G401.6 (cell line): ENCODE results near the gene PPP6R3.
"Not testable (repeated sequence)": the region's sequence is repeated elsewhere in the genome, so short reads cannot be mapped to it uniquely, and the experiment has no call there.

Experiments
- FAIRE-seq: peaks from 2 replicates; lab custom pipeline; 2012; peaks lifted over from hg19 to GRCh38; lab: Jason Lieb, UNC

PPP6R3 gene

DNA sequence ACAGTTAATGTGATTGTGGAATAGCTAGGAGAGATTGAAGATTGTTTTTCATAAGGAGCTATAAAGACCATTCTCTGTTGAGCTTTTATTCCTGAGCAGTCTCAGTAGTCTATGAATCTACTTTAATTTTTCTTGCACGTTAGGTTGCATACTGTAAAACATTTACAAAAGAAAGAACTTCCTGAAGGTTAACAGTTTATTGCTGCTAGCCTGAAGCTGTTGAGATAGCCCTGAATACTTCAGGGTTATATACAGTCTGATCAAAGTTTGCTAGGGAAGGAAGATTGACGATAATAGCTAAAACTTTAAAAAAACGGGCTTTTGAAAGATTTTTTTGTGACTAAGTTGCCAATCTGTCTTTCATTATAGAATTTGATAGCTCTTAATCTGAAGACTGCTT lies 64.8 kb downstream of the PPP6R3 start:
- FAIRE-seq: no peak

DNA sequence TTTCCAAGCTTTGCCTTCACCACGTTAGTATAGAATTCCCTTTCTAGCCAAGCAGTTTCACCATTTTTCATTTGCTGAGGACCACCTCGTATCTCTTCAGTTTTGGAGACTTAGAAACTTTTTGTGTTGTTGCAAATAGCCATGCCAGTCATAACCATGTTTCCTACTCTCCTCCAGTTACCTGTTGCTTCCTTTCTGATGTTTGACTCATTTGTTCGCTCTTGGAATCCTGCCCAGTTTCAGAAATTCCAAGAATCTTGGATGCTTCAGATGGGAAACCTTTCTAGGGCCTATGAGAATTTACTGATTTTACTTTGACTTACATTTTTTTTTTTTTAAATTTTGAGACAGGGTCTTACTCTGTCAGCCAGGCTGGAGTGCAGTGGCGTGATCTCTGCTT lies 65.4 kb downstream of the PPP6R3 start:
- no peak for FAIRE-seq

DNA sequence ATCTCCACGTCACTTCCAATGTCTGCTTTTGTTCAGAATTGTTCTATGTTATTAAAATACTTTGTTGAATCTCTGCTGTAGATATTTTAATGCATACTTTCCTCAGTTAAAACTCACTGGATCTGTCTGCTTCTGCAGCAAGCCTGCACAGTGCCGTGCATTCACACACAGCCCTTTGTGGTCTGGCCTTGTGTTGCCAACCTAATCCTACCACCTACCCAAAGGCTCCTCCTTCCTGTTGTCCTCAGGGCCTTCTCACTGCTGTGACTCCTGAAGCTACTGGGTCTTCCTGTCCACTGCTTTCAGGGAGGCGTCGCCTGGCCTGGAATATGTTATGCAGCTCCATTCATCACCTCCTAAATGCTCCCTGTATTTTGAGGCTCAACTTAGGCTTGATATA lies 67.0 kb downstream of the PPP6R3 start:
- FAIRE-seq: no peak

DNA sequence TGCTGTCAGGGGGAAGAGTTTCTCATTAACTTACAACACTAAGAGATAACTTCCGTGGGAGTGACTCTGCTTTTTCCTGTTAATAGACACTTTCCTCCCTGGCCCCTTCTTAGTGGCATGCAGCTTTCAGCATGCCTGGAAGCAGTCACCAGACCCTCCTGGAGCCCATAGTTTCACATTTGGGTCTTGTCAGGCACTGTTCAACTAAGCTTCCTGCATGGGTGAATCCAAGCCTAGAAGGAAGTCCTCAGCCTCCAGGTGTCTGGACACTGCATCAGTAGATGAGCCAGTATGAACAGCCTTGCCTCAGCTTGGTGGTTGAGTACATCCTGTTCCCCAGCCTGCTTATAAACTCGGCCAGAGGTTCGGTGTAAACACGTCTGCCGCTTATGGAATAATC lies 68.1 kb downstream of the PPP6R3 start:
- no peak for FAIRE-seq

DNA sequence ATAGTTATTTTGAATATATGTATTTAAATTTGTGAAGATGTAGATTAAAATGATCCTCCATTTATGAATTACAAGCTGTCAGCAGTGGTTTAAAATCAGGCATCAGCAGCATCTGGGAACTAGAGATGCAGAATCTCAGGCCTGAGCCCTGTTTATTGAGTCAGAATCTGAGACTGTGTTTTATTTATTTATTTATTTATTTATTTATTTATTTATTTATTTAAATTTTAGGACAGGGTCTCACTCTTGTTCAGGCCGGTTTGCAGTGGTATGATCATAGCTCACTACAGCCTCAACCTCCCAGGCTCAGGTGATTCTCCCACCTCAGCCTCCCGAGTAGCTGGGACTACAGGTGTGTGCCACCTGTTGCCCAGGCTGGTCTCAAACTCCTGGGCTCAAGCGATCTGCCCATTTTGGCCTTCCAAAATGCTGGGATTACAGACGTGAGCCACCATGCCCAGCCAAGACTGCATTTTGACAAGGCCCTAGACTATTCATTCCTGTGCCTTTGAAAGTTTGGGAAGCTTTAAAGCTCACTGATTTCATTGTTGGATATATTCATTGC lies 70.7 kb downstream of the PPP6R3 start:
- no peak for FAIRE-seq

DNA sequence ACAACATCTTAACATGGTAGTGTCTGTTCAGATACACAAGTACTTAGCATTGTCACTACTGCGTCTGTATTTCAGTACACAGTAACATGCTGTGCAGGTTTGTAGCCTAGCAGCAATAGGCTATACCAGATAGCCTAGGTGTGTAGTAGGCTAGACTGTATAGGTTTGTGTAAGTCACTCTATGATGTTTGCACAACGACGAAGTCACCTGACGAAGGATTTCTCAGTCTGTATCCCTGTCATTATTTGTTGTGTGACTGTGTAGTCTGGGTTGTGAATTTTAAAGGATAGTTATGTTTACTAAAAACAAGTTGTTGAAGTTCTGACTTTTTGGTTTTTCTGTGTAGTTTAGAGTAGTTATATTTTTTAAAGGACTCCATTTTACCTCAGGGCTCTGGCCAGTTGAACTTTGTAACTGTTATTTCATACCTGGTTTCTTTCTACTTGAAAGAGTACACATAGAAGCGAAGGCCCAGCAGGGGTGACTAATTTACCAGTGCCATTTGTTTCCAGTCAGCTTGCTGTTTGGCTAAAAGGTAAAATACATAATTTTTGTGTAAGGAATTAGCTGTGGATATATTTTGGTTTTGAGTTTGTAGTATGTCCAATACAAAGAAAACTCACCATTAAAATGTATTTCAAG lies 72.3 kb downstream of the PPP6R3 start:
- no peak for FAIRE-seq

DNA sequence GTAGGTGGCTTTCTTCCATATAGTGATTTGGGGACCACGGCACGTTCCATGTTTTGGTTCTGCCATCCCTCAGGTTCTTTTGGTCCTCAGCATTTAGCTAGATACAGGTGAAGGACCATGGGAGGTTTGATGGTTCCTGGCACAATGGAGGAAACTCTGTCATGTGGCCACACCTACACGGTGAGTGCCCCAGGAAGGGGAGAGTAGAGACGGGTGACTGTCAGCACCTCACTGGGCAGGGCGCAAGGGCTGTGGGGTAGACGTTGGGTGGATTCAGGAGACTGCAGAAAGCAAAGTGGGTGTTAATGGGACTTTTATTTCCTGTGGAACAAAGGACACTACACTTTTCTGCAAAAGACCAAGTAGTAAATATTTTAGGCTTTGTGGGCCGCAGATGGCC lies 73.4 kb downstream of the PPP6R3 start:
- FAIRE-seq: no peak

DNA sequence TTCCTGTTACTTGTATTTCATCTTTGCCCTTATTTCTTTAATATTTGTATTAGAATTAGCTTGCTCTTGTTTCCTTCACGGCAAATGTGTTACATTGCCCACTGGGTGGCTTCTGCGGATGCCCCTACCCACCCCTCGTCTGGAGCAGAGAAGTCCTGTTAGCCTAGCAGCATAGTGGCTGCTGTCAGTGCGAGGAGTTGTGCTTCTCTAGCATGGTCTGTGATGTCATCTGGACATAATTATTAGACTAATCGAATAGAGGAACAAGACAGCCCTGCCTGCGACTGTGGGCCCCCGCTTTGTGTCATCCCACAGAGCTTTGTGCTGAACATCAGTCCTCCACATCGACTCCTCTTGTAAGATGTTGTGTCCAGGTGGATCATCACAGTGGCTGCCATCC lies 74.5 kb downstream of the PPP6R3 start:
- no peak for FAIRE-seq

DNA sequence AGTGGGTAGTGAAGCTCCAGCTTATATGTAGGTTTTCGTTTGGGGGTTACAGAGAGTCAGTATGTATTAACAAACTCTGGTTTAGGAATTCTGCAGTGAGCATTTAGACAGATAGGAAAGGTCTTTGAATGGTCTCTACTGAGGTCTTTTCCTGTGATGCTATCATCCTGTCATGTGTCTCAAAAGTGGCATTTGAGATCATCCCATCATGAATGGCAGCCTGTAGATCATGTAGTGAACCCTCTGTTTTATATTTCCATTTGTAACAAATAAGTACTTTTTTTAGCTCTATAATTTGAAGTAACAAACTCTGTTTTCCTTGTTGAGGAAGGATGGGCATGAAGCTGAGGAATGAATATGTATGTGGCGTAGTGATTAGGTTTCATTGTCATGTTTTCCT lies 76.2 kb downstream of the PPP6R3 start:
- no peak for FAIRE-seq

DNA sequence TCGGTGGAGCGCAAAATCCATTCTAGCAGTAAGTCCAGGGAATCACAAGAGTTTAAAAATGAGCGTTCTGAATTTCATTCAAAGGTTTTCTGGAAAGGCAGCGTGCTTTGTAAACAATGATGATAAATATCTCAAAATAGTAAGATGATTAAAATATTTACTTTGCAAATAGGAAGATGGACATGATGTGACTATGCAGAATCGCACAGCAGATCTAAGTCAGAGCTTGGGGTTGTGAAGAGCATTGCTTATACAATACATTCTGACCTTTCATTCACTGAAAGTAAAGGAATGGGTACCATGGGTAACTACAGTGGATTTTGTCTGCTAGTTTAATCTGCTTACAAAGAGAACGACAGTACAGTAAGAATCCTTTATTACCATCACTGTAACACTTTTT lies 77.5 kb downstream of the PPP6R3 start:
- no peak for FAIRE-seq

DNA sequence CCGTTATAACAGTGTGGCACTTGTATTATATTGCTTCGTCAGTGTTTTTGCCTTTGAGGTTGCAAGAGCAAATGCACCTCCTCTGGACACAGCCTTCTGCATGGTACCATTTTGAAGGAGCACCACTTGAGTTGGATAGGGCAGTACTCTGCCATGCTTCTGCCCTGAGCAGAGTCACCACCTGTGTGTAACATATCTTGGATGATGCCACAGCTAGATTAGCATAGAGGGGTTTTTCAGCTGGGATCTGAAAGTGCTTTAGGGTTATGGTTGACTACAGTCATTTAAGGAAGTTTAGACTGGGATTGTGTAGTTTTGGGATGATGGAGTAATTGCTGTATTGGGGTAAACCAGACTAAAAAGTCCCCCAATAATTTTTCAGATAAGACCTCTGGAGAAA lies 78.8 kb downstream of the PPP6R3 start:
- no peak for FAIRE-seq

DNA sequence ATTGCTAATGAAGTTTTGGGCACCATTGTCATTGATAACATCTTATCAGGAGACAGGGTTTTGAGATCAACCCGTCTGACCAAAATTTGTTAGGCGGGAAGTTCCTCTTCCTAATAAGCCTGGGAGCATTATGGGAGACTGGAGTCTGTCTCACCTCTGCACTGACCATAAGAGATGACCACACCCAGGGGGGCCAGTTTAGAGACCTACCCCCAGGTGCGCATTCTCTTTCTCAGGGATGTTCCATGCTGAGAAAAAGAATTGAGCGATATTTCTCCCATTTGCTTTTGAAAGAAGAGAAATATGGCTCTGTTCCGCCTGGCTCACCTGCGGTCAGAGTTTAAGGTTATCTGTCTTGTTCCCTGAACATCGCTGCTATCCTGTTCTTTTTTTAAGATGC lies 80.0 kb downstream of the PPP6R3 start:
- not testable (repeated sequence) for FAIRE-seq

DNA sequence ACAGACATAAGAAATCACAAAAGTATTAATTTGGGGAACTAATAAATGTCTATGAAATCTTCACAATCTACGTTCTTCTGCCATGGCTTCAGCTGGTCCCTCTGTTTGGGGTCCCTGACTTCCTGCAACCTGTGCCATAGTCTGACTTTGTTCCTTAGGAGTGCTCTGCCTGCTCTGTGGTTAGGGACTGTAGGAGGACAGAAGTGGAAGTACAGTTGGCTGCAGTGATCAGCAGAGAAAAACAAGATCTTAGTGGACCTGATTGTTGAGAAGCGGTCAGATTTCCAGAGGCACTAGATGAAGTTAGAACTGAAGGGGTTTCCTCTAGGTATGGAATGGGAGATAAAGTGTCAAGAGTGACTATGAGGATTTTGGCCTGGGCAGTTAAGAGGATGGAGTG lies 80.6 kb downstream of the PPP6R3 start:
- FAIRE-seq: no peak

DNA sequence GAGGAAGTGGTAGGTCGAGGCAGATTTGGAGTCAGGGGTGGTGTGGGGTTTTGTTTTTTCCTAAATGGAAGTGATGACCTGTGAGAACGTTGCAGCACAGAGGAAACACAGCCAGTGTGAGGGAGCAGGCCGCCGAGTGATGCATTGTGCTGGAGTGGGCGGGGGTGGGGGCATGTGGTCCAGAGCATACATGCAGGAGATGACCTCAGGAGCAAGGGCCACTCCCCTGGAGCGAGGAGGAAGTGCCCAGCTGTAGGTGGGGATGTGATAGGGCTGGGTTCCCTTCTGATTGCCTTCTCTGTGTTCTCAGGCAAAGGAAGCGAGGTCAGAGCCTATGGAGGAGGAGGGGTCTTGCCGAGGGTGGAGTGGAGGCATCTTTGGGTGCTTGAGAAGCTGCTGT lies 81.4 kb downstream of the PPP6R3 start:
- no peak for FAIRE-seq

DNA sequence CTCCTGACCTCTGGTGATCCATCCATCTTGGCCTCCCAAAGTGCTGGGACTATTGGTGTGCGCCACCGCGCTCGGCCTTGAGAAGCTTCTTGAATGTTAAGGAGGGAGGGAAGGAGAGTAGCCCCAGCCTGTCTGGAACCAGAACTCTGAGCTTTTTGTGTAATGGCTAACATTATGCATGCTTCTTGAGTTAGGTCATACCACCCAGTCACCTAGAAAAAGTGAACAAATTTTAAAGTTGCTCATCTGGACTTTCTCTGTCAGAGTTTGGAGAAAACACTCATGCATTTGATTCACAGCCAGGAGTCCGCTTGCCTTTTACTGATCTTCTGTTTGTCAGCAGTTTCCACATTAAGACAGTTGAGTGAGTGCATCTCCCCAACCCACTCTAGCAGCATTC lies 82.1 kb downstream of the PPP6R3 start:
- FAIRE-seq: no peak

DNA sequence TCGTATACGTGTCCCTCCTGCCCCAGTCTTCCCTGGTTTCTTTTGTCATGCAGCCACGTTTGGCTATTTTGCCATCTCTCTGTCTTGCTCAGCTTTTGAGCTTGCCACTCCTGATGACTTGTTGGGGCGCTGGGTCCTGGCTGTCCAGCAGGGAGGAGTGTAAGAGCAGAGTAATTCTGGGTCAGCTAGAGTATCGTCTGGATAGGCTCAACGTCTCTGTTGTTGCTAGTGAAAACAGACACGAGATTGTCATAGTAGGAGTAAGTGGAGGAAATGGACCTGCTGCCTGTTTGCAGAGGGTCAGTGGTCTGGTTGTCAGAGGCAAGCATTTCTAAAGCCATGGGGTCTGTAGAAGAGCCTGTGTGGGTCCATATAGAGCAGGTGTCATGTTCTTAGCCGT lies 83.0 kb downstream of the PPP6R3 start:
- FAIRE-seq: no peak

DNA sequence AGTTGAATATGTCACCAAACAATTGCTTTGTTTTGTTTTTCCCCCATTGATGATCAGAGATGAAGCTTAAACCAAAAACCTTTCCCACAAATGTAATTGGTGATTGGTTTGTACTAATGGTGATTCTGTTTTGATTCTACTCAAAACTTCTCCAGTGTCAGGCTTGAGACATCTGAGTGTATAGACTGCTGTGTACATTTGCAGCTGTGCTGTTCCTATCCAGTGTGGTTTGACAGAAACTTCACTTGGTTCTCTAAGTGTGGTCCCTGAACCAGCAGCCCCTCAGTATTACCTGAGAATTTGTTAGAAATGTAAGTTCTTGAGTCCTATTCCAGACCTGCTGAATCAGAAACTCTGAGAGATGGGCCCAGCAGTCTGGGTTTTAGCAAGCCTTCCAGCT lies 84.8 kb downstream of the PPP6R3 start:
- no peak for FAIRE-seq

DNA sequence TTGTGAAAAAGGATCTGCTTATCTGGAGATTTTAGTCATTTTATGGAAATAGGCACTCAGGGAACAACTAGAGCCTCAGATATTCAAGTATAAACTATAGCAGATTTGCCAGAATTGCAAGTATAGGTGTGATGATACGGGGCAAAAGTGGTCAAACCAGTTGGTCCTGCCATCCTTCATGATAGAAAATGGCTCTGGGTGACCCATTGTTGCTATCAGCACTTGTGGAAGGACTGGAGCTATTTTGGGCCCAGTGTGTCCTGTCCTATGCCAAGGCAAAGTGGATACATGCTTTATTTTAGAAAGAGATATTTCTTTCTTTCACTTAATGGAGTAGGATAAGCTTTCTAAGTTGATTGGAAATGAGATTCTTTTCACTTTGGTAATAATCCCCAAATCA lies 85.2 kb downstream of the PPP6R3 start:
- FAIRE-seq: no peak

DNA sequence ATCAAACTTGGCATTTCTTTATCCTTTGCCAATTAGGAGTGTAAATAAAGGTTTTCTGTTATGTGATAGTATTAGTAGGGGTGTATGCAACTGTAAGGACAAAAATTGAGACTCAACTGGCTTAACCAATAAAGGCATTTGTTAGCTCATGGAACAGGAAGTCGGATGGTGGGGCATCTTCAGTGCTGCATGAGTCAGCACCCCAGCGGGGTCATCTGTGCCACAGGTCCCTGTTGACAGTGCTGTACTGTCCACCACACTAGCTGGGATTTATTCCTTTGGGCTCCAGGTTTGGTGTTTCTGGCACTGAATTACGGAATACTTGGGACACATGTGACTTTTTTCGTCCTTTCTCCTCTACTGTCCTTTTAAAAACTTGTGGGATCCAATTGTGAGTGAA lies 86.0 kb downstream of the PPP6R3 start:
- FAIRE-seq: no peak

DNA sequence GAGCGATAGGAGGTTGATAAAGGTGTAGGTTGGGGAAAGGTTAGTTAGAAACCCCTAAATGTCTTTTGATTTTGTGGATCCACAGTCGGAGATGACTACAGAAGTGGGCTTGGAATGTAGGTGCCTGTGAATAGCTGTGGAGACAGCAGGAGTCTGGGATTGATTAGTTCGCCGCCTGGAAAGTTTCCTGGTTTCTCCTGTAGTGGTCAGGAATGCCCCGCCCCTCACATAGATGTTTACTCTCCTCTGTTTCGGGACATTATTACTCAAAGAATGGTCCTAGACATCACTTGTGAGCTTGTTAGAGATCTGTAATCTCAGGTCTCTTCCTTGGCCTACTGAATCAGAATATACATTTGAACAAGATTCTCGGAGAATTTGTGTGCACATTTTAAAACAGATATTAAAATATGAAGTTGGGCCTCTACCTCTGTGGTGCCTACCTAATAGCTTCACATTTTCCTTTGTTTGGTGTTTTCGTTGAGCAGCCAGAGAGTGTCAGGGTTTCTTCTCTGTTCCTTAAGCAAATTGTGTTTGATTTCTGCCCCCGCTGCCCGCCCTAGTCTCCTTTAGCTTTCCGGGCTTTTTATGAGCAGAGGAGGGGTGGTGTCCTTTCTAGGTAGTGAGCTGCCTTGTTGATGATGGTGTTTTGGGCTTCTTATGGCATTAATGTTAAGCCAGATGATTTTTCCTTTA lies 89.4 kb downstream of the PPP6R3 start:
- FAIRE-seq: no peak

DNA sequence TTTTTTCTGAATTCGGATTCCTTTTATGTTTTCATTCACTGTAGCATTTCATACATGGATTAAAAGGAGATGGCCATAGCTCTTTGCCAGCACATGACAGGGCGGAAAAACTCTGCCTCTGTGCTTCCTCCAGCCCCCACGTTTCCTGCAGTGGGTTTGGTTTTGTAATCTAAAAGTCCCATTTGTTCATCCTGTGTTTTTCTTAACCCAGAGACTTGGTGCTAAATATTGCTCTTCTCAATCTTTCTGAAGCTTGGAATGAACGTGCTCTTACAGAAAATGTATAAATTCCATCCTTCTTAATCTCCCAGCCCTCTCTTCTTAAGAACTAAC lies 89.9 kb downstream of the PPP6R3 start:
- FAIRE-seq: no peak

DNA sequence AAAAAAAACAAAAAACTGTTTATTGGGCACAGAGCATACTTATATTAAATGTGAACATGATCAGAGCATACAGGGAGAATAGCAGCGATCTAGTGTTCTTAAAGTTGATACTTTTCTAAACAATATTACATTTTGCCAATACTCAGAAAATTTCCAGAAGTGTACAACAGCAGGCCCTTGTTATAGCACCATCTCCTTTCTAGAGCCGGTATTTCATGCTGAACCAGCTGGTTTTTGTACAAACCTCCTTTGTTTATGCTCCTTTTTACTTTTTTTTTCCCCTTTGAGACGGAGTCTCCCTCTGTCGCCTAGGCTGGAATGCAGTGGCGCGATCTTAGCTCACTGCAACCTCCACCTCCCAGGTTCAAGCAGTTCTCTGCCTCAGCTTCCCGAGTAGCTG lies 90.7 kb downstream of the PPP6R3 start:
- FAIRE-seq: no peak

DNA sequence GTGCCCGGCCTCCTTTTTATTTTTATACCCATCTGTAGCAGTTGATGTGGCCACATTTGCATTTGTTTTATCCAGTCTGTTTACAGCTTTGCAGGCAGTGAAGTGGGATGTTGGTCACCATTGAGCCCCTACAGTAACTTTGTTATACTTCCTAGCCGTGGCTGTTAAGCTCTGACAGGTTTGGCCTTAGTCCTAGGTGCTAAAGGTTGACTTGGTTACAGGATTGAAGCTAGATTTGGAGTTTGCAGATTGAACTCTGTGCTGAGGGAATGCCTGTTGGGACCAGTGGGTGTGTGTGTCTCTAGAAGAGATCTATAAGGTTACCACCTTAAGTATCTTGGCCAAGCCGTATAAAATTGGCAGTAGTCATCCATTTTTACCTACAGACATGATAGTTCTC lies 91.2 kb downstream of the PPP6R3 start:
- no peak for FAIRE-seq

DNA sequence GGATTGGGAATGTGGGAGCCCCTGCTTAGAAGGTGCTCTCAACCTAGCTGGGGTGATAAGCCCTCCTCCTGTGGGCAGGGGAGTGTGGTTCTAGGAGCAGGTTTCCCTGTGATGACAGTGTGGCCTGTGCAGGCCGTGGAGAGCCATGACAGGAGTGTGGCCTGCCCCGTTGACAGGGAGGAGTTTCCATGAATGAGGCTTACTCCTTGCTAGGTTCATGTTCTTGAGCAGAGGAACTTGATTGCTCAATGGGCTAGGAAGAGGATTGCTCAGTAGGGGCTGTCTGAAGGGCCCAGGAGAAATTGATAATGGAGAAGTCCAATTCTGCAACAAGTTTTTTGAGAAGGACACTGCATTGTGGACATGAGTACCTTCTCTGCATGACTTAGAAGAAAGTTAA lies 92.0 kb downstream of the PPP6R3 start:
- FAIRE-seq: no peak
